ENCODE results near the gene TAPBP.
"Not testable (repeated sequence)": the region's sequence is repeated elsewhere in the genome, so short reads cannot be mapped to it uniquely, and the experiment has no call there.

TAPBP gene

DNA sequence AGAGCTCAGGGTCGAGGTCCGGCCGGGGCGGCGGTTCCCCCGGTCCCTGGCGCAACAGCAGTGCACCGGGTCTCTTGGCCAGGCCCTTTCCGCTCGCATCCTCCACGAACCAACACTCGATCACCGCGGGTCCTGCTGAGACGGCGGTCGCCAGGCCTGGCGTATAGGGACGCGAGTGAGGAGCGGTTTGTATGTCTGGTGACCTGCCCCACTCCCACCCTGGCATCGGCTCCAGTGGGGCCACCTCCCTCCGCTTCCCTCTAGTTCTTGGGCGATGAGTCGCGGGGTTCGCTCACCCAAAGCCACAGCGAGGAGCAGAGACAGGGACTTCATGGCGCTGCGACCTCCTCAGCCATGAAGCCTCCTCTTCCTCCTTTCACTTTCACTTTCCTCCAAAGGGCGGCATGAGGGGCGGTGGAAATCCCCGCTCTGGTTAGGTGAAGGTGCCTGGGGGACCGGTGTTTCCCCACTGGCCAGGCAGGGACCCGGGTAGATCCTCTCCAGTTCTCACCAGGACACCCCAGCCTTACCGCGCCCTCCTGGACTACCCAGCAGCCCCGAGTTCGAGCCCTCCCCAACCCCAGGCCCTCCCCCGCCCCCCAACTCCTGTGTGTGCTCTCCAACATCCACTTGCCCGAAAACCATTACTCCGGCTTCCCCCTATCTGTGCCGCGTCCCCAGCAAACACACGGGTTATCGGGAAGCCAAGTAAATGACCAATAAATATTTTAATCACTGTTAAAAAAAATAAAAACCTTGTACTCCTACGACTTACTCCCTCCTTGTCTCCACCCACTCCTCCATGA, at the start of gene TAPBP:
Gene TAPBP (minus strand): TSS at position 370 of the 806 bp plus-strand sequence. CDS start 37 bp downstream, at position 333.
- peak; percentile 76 for DNase-seq

DNA sequence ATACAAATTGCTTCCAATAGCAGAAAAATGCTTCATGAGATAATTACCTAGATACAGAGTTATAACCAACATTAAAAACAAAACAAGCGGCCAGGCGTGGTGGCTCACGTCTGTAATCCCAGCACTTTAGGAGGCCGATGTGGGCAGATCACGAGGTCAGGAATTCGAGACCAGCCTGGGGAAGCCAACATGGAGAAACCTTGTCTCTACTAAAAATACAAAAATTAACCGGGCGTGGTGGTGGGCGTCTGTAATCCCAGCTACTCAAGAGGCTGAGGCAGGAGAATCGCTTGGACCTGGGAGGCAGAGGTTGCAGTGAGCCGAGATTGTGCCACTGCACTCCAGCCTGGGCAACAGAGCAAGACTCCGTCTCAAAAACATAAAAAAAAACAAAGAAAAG, 49.6 kb upstream of the TAPBP start:
- not testable (repeated sequence) for DNase-seq

DNA sequence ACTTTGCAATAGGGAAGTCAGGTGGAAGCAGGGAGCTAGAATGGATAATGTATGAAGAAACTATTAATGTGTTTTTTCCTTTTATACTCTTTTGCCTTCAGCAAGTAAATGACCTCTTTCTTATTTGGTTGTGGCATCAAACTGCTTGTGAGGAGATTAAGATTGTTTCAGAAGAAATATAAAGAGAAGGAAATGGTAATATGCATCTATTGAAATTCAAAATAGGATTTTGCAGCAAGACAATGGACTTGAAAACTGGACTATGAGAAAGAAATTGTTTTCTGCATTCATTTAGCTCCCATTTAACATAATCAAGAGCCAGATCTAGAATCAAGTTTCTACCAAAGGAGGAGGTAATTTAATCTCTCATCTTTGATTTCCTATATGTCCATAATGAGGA, 45.5 kb upstream of the TAPBP start:
- DNase-seq, result no peak

DNA sequence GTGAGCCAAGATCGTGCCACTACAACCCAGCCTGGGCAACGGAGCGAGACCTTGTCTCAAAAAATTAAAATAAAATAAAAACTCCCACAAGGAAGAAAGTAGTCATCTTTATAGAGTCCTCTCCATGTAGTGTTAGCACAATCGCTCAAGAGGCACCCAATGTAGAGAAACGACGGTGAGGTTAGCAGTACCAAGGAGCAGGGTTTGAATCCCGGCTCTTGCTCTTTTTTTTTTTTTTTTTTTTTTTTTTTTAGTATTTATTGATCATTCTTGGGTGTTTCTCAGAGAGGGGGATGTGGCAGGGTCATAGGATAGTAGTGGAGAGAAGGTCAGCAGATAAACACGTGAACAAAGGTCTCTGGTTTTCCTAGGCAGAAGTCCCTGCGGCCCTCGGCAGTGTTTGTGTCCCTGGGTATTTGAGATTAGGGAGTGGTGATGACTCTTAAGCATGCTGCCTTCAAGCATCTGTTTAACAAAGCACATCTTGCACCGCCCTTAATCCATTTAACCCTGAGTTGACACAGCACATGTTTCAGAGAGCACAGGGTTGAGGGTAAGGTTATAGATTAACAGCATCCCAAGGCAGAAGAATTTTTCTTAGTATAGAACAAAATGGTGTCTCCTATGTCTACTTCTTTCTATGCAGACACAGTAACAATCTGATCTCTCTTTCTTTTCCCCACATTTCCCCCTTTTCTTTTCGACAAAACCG, 43.4 kb upstream of the TAPBP start:
- not testable (repeated sequence) for DNase-seq

DNA sequence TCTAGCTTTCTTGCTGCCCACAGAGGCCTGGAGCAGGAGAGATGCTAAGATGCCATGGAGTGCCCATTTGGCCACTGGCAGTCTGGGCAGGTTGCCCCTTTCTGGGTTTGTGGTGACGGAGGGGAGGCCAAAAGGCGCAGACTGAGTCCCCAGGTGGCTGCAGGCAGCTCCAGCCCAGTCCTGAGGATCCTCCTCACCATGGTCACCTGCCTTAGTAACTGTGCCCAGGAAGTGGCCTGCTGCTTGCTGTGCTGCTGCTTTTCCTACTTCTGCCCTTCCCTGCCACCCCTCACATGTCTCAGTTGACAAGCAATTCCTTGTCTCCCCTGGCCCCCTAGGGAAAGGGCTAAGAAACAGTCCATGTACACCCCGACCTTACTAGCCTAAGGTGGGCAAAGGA, 42.4 kb upstream of the TAPBP start:
- no peak for DNase-seq

DNA sequence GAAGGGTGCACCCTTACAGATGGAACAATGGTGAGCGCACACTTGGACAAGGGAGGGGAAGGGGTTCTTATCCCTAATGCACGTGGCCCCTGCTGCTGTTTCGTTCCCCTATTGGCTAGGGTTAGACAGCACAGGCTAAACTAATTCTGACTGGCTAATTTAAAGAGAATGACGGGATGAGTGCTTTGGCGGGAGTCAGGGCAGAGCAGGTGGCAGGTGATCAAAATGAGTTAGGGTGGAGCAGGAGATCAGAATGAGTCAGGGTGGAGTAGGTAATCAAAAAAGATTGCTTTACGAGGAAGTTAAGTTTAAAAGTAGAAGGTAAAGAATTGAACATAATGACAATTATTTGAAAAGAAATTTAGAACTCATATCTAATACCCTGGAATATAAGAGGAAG, 42.0 kb upstream of the TAPBP start:
- DNase-seq, result not testable (repeated sequence)

DNA sequence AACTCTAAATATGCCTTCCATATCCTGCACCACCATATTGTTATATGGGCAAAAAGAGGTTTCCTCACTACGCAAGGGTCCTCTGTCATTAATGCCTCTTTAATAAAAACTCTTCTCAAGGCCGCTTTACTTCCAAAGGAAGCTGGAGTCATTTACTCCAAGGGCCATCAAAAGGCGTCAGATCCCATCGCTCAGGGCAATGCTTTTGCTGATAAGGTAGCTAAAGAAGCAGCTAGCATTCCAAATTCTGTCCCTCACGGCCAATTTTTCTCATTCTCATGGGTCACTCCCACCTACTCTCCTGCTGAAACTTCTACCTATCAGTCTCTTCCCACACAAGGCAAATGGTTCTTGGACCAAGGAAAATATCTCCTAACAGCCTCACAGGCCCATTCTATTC, 33.9 kb upstream of the TAPBP start:
- DNase-seq, result no peak

DNA sequence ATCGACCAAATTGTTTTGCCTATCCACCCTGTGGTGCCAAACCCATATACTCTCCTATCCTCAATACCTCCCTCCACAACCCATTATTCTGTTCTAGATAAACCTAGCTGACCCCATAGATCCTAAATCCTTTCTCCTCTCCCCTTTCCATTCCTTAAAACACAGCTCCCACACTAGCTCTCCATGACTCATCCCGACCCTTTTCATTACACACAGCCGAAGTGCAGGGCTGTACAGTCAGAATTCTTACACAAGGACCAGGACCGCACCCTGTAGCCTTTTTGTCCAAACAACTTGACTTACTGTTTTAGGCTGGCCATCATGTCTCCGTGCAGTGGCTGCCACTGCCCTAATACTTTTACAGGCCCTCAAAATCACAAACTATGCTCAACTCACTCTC, 33.1 kb upstream of the TAPBP start:
- not testable (repeated sequence) for DNase-seq

DNA sequence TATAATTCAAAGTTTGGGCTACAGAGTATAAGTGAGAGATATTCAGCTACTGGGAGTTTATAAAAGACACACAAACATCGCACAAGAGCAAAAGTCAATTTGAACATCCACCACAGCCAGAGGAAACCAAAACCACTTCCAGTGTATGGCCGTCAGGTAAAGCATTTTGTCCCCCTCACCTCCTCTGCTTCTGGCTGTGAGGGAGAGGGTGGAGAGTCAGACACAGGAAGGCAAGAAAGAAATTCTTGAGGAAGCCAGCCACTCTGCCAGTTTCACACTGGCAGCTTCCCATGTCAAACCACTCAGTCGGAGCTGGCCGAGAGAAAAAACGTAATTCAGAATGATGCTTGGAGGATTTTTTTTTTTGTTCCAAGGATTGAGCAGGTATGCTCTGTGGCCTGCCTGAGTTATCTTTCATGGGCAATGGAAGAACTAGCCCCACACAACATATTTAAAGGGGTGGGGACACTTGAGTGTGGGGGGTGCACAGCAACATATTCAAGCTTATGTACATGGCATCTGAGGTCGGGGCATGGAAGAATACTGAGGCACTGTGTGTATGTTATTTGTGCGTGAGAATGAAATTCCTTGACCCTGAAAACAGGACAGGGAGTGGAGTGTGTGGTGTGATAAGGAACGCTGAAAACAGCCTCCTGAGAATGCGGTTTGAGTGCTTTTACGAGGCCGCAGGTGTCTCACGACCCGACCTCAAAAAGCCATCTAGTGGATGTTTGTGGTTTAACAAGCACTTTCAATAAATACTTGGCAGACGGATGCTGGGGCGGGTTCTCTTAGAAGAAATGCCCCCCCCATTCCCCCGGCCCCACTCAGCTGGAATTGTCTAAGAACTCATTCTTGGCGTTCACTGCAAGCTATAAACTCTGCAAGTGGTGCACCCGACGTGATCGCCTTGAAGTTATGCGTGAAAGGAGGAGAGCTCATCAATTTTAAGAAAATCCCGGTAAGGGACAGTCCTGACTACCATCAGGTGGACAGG, 31.1 kb upstream of the TAPBP start:
- peak; percentile 78 for DNase-seq

DNA sequence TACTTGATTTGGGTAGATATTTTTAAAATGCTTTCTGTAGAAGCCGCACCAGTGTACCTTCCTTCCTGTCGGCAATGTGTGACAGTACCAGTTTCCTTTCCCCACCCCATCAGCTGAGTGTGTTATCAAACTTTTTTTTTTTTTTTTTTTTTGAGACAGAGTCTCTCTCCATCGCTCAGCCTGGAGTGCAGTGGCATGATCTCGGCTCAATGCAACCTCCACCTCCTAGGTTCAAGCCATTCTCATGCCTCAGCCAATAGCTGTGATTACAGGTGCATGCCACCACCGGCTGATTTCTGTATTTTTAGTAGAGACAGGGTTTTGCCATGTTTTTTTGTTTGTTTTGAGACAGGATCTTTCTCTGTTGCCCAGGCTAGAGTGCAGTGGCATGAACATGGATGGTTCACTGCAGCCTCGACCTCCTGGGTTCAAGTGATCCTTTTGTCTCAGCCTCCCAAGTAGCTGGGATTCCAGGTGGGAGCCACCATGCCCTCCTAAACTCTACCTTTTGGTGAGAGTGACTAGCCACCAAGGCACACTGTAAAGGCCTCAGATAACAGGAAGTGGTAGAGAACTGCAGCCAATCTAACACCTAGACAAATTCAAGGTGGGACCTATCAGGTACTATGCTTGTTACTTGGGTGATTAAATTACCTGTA, 30.2 kb upstream of the TAPBP start:
- DNase-seq, result no peak

DNA sequence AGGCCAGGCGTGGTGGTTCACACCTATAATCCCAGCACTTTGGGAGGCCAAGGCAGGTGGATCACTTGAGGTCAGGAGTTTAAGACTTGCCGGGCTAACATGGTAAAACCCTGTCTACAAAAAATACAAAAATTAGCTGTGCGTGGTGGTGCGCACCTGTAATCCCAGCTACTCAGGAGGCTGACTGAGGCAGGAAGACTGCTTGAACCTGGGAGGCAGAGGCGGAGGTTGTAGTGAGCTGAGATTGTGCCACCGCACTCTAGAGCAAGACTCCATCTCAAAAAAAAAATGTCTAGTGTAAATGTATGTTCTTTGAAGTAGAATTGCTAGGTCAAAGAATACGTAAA, 29.7 kb upstream of the TAPBP start:
- DNase-seq, result not testable (repeated sequence)

DNA sequence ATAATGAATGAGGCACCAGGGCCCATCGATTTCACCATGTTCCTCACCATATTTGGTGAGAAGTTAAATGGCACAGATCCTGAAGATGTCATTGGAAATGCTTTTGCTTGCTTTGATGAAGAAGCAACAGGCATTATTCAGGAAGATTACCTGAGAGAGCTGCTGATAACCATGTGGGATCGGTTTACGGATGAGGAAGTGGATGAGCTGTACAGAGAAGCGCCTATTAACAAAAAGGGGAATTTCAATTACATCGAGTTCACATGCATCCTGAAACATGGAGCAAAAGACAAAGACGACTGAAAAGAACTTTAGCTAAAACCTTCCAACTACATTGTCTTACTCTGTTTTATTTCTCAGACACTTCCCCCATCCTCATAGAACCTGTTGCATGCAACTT, 25.3 kb upstream of the TAPBP start:
- no peak for DNase-seq

DNA sequence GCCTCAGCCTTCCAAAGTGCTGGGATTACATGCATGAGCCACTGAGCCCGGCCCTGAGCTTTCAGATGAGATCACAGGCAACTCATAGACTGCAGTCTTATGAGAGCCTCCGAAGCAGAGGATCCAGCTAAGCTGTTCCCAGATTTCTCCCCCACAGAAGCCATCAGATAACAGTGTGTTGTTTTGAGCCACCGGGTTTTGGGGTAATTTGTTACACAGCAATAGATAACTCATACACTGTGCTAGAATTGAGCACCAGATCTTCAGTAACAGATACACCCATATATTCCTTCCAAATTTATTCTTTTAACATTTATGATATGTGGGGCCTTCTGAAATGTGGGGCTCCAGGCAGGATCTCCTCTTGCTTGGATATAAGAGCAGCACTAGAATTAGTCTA, 22.6 kb upstream of the TAPBP start:
- no peak for DNase-seq

DNA sequence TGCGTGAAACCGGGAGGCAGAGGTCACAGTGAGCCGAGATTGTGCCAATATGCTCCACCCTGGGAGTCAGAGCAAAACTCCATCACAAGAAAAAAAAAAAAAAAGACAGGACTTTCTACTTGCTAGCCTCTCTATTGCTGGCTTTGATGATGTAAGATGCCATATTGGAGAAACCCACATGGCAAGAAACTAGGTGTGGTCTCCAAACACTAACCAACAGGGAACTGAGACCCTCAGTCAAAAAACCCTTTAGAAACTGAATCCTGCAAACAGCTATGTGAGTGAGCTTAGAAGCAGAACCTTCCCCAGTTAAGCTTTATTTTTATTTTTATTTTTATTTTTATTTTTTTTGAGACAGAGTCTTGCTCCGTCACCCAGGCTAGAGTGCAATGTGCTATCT, 22.0 kb upstream of the TAPBP start:
- DNase-seq, result no peak

DNA sequence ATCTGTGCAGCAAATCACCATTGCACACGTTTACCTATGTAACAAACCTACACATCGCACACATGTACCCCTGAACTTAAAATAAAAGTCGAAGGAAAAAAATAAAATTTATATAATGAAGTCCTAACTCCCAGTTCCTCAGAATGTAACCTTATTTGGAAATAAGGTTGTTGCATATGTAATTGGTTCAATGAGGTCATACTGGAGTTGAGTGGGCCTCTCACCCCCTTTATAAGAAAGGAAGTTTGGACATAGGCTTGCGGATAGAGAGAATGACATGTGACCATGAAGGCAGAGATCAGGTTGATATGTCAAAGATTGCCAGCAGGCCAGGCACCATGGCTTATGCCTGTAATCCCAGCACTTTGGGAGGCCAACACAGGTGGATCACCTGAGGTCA, 19.8 kb upstream of the TAPBP start:
- no peak for DNase-seq

DNA sequence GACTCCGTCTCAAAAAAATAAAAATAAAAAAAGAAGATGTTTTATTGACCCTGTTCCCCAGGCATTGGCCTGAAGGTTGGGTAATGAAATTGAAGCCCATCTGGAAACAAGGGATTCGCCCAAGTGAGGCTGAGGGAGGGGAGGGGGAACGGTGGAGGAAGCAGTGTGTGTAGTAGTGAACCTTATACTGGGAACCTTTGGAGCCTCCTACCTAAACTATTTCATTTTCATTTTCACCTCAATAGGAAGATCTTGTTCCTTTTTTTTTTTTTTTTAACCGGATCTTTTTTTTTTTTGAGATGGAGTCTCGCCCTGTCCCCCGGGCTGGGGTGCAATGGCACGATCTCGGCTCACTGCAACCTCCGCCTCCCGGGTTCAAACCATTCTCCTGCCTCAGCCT, 16.9 kb upstream of the TAPBP start:
- no peak for DNase-seq

DNA sequence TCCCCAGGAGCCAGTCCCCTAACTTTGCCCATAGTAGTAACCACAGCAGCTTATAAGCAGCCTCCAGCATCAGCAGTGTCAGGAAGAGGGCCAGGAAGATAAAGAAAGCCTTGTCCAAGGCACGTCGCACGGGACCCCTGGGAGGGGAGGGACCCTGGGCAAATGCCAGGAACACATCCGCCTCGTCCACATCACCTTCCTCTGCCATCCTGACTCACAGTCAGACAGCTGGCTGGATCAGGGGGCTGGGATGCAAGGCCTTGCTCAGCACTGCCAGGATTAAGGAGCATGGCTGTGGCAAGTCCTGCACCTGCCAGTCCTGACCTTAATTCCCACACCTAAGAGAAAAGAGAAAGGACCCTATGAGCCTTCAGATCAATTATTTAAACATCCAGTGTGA, 15.2 kb upstream of the TAPBP start:
- no peak for DNase-seq

DNA sequence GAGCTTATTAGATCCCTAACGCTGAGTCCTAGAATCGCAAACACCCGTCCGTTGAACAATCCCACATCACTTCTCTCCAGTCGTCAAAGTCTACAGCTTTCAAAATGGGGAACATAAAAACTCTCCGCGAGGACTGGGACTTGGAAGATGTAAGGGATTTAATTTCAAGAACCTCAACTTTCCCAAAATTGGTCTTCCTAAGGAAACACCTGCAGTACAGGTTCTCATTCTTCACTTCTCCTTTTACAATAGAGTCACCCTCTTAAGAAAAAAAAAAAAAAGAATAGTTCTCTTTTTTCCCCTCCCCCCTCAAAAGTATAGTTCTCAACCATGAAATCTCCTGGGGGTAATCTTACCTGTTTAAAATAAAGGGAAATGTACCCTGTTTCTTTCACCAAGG, 10.2 kb upstream of the TAPBP start:
- no peak for DNase-seq

DNA sequence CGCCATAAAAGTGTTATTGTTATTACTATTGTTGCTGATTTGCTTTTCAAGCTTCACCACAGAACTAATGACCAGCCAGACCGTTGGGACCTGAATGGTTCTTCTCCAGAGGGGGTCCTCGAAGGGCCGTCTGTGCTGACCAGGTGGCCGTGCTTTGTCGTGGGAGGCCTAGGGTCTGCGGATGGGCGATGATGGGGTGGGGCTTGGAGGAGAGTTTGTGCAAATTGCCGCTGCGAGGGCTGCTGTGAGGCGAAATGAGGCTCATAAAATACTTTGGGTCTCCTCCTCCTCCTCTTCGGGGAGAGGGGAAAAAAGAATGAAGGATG, 9.7 kb upstream of the TAPBP start:
- no peak for DNase-seq

DNA sequence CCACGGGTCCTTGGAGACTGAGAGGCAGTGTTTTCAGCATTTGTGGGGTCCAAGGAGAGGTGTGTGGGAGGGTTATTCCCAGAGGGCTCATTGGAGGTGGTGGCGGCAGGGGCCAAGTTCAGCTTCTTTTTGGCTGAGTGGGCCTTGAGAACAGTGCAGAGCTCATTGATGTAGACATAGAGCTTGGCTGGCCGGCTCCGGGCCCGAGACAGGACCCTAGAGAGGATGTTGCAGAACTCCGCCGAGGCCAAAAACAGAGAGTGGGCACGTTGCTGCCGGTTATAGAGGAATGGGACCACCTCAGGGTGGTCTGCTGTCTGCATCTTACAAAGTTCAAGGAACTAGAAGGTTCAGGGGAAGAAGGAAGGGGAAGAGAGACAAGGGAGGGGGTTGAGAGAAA, 7.3 kb upstream of the TAPBP start:
- DNase-seq, result no peak

DNA sequence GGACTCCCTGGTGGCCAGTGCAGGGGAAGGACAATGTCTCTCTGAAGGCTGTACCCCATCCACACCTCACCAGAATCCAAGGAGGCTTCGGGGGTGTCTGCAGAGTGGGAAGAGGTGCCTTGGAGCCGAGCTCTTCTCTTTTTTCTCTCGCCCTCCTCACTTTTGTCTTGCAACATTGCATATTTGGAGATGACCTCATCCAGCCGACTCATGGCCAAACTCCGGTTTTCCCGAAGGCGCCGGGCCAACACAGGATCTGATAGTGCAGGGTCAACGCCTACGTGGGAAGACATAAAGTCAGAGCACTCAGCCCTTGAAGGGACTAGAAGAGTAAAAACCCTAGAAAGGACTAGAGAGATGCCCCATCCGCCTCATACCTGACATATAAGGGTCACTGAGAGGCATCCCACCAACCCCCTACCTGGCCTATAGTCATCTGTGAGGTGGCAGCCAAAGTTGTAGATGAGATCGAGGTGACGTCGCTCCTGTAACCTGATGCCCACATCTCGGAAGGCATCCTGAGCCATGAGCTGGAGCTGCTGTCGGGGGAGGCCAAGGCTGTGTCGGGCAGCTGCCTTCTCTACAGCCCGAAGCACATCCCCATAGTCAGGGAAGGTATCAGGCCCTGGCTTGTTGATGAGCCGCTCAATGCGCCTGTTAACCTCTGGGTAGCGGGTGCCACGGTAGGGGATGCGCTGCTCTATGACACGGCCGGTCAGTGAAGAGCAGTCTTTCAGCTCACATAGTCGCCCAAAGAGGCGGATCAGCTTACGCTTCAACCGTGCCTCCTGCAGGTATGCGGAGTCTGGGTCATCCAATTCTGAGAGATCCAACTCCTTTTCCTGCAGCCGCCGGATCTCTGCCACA, 6.7 kb upstream of the TAPBP start:
- no peak for DNase-seq

DNA sequence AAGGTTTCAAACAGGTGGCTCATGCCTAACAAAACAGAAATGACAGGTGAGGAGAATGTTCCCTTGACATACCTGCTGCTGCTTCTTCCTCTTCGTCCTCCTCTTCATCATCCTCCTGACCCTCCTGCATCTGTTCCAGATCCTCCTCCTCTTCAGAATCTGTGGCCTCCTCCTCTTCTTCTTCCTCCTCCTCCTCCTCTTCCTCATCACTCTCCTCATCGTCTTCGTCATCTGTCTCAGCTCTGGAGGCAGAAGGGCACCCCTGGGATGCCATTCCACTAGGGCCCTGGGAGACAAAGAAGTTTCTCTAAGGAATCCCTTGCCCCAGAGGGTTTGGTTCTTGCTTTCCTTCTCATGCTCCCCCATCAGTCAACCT, 6.0 kb upstream of the TAPBP start:
- DNase-seq, result no peak
